GM10248 (cell line): ENCODE data around the gene SRSF9.

ENCODE experiments used
- CTCF ChIA-PET: fragments of 300-600 bp; sonication (Branson Sonifier 250); formaldehyde crosslinking; extraction: SDS; loops from one replicate; lab custom pipeline; 2021; ENCODE audit warnings: antibody characterized with exemption; lab: Yijun Ruan, JAX
- POLR2A ChIA-PET: fragments of 350-650 bp; sonication (Branson Sonifier 250); formaldehyde crosslinking; extraction: SDS; loops from one replicate; lab custom pipeline; 2020; ENCODE audit warnings: antibody characterized with exemption; lab: Yijun Ruan, JAX
- DNase-seq: peaks from one replicate; pipeline ENCODE4 v3.0.0; 2012; ENCODE audit errors: extremely low spot score
- TF ChIP-seq, protein P1 (sequence below): IDR thresholded peaks from 2 replicates; pipeline ENCODE4 v1.5.1; 2012; ENCODE audit warnings: mild to moderate bottlenecking, low read depth; ENCODE audit errors: extremely low read depth, missing control alignments, control extremely low read depth

The SRSF9 gene

DNA sequence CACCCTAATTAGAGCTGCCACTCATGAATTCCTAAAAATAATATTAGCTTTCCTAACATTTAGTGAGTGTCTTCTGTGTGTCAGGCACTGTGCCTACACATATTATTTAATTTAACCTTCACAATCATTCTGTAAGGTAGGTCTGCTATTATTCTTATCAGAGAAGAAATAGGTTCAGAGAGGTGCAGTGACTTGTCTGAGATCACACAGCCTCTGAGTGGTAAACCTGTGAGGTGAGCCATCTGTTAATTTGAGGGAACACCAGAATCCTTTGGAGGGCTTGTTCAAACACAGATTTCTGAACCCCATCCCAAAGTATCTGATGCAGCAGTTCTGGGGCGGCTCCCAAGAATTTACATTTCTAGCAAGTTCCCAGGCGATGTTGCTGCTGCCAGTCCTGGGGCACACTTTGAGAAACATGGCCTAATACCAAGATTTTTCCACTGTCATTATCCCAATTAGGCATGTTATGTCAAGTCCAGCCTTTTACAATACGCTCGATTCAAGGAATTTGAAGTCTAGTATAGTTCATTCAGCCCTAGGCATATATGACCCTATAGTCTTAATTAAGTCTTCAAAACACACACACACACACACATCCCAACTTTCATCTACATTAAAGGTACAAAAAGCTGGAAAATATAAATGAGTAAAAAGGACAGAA is 51.5 kb downstream of the SRSF9 start:
- ChIA-PET POLR2A (no interaction called here), CTCF (interaction anchor here (0.7 to 2.0 kb wide), 5 partner anchors 11 to 83 kb away, joined by 3 to 5 read pairs (median 4); no protein-coding TSS in a partner anchor)
- no peak for DNase-seq
- TF ChIP-seq, protein P1, sequence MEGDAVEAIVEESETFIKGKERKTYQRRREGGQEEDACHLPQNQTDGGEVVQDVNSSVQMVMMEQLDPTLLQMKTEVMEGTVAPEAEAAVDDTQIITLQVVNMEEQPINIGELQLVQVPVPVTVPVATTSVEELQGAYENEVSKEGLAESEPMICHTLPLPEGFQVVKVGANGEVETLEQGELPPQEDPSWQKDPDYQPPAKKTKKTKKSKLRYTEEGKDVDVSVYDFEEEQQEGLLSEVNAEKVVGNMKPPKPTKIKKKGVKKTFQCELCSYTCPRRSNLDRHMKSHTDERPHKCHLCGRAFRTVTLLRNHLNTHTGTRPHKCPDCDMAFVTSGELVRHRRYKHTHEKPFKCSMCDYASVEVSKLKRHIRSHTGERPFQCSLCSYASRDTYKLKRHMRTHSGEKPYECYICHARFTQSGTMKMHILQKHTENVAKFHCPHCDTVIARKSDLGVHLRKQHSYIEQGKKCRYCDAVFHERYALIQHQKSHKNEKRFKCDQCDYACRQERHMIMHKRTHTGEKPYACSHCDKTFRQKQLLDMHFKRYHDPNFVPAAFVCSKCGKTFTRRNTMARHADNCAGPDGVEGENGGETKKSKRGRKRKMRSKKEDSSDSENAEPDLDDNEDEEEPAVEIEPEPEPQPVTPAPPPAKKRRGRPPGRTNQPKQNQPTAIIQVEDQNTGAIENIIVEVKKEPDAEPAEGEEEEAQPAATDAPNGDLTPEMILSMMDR = no peak

DNA sequence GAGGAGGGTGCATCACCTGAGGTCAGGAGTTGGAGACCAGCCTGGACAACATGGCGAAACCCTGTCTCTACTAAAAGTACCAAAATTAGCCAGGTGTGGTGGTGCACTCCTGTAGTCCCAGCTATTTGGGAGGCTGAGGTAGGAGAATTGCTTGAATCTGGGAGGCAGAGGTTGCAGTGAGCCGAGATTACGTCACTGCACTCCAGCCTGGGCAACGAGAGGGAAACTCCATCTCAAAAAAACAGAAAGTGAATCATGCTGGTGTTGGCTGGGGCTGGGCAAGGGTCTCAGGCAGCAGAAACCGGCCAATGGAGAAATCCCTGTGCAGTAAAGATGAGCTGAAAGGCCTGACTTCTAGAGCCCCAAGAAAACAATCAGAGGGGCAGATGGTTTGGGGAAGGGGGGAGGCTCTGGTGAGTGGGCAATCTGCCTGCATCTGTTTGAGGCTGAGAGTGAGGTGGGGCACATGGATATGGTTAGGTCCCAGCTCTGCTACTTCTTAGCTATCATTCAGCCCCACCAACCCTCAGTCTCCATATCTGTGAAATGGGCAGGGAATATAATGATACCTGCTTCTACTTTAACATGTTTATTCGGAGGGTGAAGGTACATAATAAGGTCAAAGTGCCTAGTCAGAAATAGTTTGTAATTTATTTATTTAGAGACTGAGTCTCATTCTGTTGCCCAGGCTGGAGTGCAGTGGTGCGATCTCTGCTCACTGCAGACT is 52.9 kb downstream of the SRSF9 start:
- TF ChIP-seq, protein P1 = no peak
- CTCF ChIA-PET = interaction anchor here (0.8 to 1.8 kb wide), 3 partner anchors 11 to 232 kb away, joined by 3 to 5 read pairs (median 3); no protein-coding TSS in a partner anchor
- DNase-seq = no peak
- POLR2A ChIA-PET = no interaction called here

DNA sequence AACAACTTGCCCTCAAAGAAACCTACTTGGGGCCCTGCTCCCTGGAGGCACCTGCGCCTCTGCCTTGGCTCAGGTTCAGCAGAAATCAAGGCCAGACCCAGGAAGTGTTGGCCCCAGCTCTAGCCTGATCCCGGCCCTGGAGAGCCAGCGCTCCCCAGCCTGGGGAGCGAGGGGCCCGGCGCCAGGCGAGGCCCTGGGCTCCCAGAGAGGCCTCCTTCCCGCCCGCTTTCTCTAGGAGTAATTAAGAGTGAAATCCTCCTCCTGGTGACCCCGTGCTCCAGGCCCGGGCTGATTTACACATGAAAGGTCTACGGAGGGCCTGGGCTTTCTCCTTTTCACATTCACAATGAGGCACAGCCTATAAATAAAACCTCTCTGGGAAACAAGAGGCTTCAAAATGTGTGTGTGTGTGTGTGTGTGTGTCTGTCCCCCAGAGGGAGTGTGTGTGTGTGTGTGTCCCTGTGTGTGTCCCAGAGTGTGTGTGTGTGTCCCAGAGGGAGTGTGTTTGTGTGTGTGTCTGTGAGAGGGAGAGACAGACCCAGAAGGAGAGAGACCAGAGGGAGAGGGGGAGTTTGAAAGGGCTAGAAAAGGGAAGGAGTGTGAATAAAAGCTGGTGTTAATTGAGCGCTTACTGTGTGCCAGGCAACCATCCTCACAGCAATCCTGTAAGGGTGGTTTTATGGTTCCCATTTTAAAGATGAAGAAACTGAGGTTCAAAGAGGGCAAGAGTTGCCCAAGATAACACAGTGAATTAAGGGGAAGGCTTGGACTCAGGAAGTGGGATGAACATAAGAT is 55.5 kb downstream of the SRSF9 start:
- DNase-seq = no peak
- TF ChIP-seq, protein P1 = no peak
- ChIA-PET CTCF (no interaction called here), POLR2A (no interaction called here)

DNA sequence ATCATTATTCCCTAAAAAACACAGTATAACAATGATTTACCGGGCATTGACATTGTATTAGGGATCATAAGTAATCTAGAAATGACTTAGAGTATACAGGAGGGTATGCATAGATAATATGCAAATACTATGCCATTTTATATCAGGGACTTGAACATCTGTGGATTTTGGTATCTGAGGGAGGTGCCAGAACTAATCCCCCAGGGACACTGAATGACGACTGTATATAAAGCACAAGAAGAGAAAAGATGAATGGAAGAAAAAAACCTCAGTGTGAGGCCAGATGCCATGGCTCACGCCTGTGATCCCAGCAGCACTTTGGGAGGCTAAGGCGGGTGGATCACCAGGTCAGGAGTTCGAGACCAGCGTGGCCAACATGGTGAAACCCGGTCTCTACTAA is 57.1 kb downstream of the SRSF9 start:
- TF ChIP-seq, protein P1 = no peak
- DNase-seq = no peak
- ChIA-PET CTCF (no interaction called here), POLR2A (no interaction called here)
